Nephron progenitor cell (in vitro differentiated cells): Measurements from ENCODE around the gene SPTLC3.

Experiments used
- DNase-seq: peaks from one replicate; pipeline ENCODE4 v3.0.0; 2021
- H3K27ac Mint-ChIP-seq: 2 replicates; pipeline ENCODE4 v1.8.0; 2021; ENCODE audit warnings: mild to moderate bottlenecking, moderate library complexity, mixed read lengths
- H3K27me3 Mint-ChIP-seq: 2 replicates; pipeline ENCODE4 v1.8.0; 2021; ENCODE audit warnings: mild to moderate bottlenecking, low read depth, mixed read lengths; ENCODE audit not compliant: poor library complexity
- H3K36me3 Mint-ChIP-seq: 2 replicates; pipeline ENCODE4 v1.8.0; 2021; ENCODE audit warnings: low read depth, mixed read lengths
- H3K4me1 Mint-ChIP-seq: 2 replicates; pipeline ENCODE4 v1.8.0; 2021; ENCODE audit warnings: mixed read lengths
- H3K4me3 Mint-ChIP-seq: 2 replicates; pipeline ENCODE4 v1.8.0; 2021; ENCODE audit warnings: mild to moderate bottlenecking, moderate library complexity, mixed read lengths
- H3K9me3 Mint-ChIP-seq: 2 replicates; pipeline ENCODE4 v1.8.0; 2021; ENCODE audit warnings: mild to moderate bottlenecking, moderate library complexity, mixed read lengths
- TF ChIP-seq, protein P1 (sequence below): fragments of 200-600 bp; sonication (generic); IDR thresholded peaks from 2 replicates; pipeline ENCODE4 v1.5.0; 2021; ENCODE audit warnings: antibody characterized with exemption

The SPTLC3 gene

DNA sequence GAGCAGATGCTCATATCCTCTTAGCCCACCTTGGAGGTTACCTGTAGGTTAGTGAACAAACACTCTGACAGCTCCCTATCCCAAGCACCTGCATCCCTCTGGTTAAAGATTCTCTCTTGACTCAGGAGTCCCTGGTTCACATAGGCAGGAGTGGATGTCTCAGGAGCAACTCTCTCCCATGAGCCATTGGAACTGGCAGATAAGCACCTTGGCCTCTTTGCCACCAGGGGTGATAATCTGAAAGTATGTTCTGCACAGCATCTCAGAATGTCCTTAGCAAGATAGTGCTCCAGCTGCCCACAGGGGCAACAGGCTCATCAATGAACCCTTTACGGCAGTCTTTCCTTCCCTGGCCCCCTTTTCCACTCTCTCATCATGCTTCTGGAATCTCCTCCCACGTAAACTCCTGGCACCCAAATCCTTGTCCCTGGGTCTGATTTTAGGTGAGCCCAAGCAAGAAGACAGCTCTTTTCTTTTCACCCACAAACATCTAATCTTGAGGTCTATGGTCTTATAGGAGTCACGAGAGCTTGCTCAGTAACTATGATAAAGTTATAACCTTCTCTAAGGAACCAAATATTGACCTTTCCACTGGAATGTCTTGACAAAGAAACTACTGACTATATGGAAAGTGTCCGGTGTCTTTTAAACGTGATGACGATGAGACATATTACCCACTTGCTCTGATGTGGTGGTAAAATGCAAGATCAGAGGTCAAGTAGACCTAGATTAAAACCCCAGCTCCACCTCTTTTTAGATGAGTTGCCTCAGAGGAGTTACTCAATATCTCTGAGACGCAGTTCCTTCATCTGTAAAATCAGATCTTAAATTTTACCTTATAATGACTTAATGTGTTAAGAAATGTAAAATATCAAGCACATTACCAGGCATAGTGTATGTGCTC lies 172.5 kb downstream of the SPTLC3 start:
- Mint-ChIP-seq H3K27me3 (peaks cover 15% of the 10 kb centered on the region), H3K4me3 (no peak overlapping the region)
- DNase-seq, result no peak

DNA sequence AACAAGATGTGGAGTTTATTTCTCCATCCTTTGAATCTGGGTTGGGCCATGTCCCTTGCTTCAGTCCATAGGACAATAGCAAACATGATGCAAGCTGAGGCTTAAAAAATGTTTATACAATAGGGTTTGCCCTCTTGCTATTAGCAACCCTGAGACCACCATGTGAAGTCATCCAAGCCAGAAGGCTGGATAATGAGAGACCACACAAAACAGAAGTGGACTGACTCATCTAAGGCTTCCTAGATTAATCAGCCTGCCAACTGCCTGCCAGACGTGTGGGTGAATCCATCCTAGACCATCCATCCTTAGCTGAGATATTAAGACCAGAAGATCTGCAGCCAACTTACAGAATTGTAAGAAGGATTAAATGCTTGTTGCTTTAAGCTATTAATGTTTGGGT lies 174.2 kb downstream of the SPTLC3 start:
- DNase-seq, result no peak
- peaks cover 28% of the 10 kb centered on the region for H3K9me3 Mint-ChIP-seq

More for the DNA sequence above, 172.5 kb downstream of the SPTLC3 start:
- no peaks in the 10 kb centered on the region for H3K4me1 Mint-ChIP-seq
- H3K27ac Mint-ChIP-seq, result no peak overlapping the region
- TF ChIP-seq, protein P1, sequence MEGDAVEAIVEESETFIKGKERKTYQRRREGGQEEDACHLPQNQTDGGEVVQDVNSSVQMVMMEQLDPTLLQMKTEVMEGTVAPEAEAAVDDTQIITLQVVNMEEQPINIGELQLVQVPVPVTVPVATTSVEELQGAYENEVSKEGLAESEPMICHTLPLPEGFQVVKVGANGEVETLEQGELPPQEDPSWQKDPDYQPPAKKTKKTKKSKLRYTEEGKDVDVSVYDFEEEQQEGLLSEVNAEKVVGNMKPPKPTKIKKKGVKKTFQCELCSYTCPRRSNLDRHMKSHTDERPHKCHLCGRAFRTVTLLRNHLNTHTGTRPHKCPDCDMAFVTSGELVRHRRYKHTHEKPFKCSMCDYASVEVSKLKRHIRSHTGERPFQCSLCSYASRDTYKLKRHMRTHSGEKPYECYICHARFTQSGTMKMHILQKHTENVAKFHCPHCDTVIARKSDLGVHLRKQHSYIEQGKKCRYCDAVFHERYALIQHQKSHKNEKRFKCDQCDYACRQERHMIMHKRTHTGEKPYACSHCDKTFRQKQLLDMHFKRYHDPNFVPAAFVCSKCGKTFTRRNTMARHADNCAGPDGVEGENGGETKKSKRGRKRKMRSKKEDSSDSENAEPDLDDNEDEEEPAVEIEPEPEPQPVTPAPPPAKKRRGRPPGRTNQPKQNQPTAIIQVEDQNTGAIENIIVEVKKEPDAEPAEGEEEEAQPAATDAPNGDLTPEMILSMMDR, result no peak
- peaks cover 35% of the 10 kb centered on the region for H3K9me3 Mint-ChIP-seq
- peaks cover 19% of the 10 kb centered on the region for H3K36me3 Mint-ChIP-seq

DNA sequence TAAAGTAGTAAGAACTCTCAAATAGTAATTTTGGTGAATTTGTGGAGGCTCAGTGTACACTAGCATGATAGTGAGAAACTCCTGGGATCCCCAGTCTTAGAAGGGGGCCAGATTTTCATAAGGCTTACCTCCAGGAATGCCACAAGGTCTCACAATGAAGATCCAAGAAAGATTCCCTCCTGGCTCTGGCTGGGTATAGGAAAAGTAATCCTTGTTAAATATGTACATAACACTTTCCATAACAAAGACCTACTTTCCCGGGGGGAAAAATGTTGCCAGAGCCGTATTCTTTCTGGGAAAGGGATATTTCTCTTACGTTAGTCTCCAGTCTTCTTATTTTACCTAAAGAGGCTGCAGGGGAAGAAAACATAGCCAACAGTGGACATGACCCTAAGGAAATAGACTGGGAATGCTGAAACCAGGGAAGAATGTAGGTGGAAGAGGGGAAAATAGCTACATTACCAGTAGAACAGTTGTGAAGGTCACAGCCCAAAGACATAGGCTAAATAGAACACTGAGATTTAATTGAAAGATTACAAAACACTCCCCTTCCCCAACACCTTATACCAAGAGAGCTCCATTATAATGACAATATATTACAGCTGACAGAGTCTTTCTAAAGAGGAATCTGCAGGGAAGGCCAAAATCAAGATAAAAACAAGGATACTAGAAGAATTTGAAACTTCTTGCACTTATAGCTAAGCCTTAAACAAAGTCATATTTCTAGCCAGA lies 177.4 kb downstream of the SPTLC3 start:
- no peaks in the 10 kb centered on the region for H3K4me1 Mint-ChIP-seq
- TF ChIP-seq, protein P1, result no peak
- H3K9me3 Mint-ChIP-seq, result peaks cover 24% of the 10 kb centered on the region
- no peak overlapping the region for H3K27ac Mint-ChIP-seq
- no peak for DNase-seq
- H3K4me3 Mint-ChIP-seq, result no peak overlapping the region
- peaks cover 12% of the 10 kb centered on the region for H3K27me3 Mint-ChIP-seq
- peaks cover 8% of the 10 kb centered on the region for H3K36me3 Mint-ChIP-seq

More for the DNA sequence above, 174.2 kb downstream of the SPTLC3 start:
- TF ChIP-seq, protein P1, result no peak
- no peak overlapping the region for H3K4me3 Mint-ChIP-seq
- H3K27ac Mint-ChIP-seq, result no peak overlapping the region
- H3K36me3 Mint-ChIP-seq, result peaks cover 10% of the 10 kb centered on the region
- no peaks in the 10 kb centered on the region for H3K4me1 Mint-ChIP-seq
- H3K27me3 Mint-ChIP-seq, result peaks cover 15% of the 10 kb centered on the region

DNA sequence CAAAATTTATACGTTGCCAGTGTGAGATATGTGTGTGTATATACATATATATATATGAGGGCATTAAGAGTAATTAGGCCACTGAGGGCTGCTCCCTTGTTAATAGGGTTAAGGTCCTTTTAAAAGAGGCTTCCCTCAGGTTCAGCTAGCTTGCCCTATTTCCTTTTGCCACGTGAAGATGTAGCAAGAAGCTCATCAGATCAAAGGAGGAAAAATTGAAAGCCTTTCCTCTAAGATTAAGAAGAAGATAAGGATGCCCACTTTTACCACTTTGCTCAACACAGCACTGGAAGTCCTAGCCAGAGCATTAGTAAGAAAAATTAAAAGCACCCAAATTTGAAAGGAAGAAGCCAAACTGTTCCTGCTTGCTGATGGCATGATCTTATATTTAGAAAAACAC lies 179.1 kb downstream of the SPTLC3 start:
- Mint-ChIP-seq H3K27ac (no peak overlapping the region), H3K36me3 (peaks cover 8% of the 10 kb centered on the region), H3K27me3 (peaks cover 10% of the 10 kb centered on the region), H3K9me3 (peaks cover 24% of the 10 kb centered on the region), H3K4me3 (no peak overlapping the region), H3K4me1 (no peaks in the 10 kb centered on the region)
- TF ChIP-seq, protein P1, result no peak
- DNase-seq, result no peak

DNA sequence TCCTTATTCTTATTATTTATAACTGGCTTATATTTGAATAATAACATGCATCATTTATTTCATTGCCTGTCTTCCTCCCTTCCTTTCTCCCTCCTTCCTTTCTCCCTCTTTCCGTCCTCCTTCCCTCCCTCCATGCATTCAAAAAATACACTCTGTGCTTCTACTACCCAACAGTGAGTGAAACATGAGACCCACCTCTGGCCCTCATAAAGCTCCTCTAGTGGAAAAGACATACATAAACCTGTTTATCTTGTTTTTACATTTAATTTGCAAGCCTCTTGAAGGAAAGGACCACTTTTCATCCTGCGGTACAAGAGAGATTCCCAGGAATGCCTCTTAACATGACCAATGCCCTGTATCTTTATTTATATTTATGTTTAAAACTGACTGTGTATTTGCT lies 190.5 kb downstream of the SPTLC3 start:
- H3K27me3 Mint-ChIP-seq, result peaks cover 2% of the 10 kb centered on the region
- peak overlapping the region; percentile 5 for H3K4me3 Mint-ChIP-seq
- H3K27ac Mint-ChIP-seq, result peak overlapping the region; percentile 20
- no peak for DNase-seq
- peaks cover 7% of the 10 kb centered on the region for H3K9me3 Mint-ChIP-seq
- H3K4me1 Mint-ChIP-seq, result peaks cover 55% of the 10 kb centered on the region
- no peaks in the 10 kb centered on the region for H3K36me3 Mint-ChIP-seq
- TF ChIP-seq, protein P1, result no peak
